Measurements from ENCODE around the gene LNP1. TPM values are rescaled to one million over a fixed set of nuclear protein-coding genes. Genes with fewer than 3 reads are reported as not detected.

Gene LNP1
- total RNA-seq, 1 donor from 2014 or later, result 1.3 TPM

- DNase-seq (ENCODE audit: low spot score in 2 of 2), result no peak
- no peak overlapping the region for H3K27ac ChIP-seq
- H3K9me3 ChIP-seq, result no peaks in the 10 kb centered on the region
- intact Hi-C loops (cut with DNase I), result no loop called here
- H3K36me3 ChIP-seq, result no peaks in the 10 kb centered on the region
- H3K4me1 ChIP-seq, result no peaks in the 10 kb centered on the region
- no peak for TF ChIP-seq CTCF (IDR thresholded peaks at IDR 0.05)
- H3K27me3 ChIP-seq, result no peaks in the 10 kb centered on the region
- H3K4me3 ChIP-seq, result no peak overlapping the region
These were observed 46.7 kb downstream of the LNP1 start for GRCh38 chr3:100448079-100448478.

GRCh38 chr3:100449214-100449613 lies 47.9 kb downstream of the LNP1 start:
- no peak for TF ChIP-seq CTCF (IDR thresholded peaks at IDR 0.05)
- no peaks in the 10 kb centered on the region for H3K27me3 ChIP-seq
- intact Hi-C loops (cut with DNase I), result no loop called here
- no peak overlapping the region for H3K27ac ChIP-seq
- no peaks in the 10 kb centered on the region for H3K4me1 ChIP-seq
- H3K36me3 ChIP-seq, result no peaks in the 10 kb centered on the region
- no peak overlapping the region for H3K4me3 ChIP-seq
- DNase-seq (ENCODE audit: low spot score in 2 of 2), result no peak
- no peaks in the 10 kb centered on the region for H3K9me3 ChIP-seq

- intact Hi-C loops (cut with DNase I), result no loop called here
These were observed 53.3 kb downstream of the LNP1 start for GRCh38 chr3:100454677-100455076.

GRCh38 chr3:100455841-100456550 lies 54.7 kb downstream of the LNP1 start:
- intact Hi-C loops (cut with DNase I), result no loop called here

More at GRCh38 chr3:100454677-100455076, 53.3 kb downstream of the LNP1 start:
- Histone ChIP-seq H3K4me1 (no peaks in the 10 kb centered on the region), H3K9me3 (no peaks in the 10 kb centered on the region), H3K27ac (no peak overlapping the region), H3K27me3 (no peaks in the 10 kb centered on the region), H3K4me3 (no peak overlapping the region), H3K36me3 (no peaks in the 10 kb centered on the region)
- no peak for DNase-seq (ENCODE audit: low spot score in 2 of 2)
- TF ChIP-seq CTCF (IDR thresholded peaks at IDR 0.05), result no peak

GRCh38 chr3:100456745-100457144 lies 55.4 kb downstream of the LNP1 start:
- Histone ChIP-seq H3K36me3 (no peaks in the 10 kb centered on the region), H3K27me3 (no peaks in the 10 kb centered on the region), H3K4me3 (no peak overlapping the region), H3K4me1 (no peaks in the 10 kb centered on the region), H3K9me3 (no peaks in the 10 kb centered on the region), H3K27ac (no peak overlapping the region)
- DNase-seq (ENCODE audit: low spot score in 2 of 2), result no peak
- no peak for TF ChIP-seq CTCF (IDR thresholded peaks at IDR 0.05)
- intact Hi-C loops (cut with DNase I), result no loop called here

More at GRCh38 chr3:100455841-100456550, 54.7 kb downstream of the LNP1 start:
- DNase-seq (ENCODE audit: low spot score in 2 of 2), result no peak
- H3K9me3 ChIP-seq, result no peaks in the 10 kb centered on the region
- no peak overlapping the region for H3K27ac ChIP-seq
- no peaks in the 10 kb centered on the region for H3K4me1 ChIP-seq
- TF ChIP-seq CTCF (IDR thresholded peaks at IDR 0.05), result no peak
- H3K27me3 ChIP-seq, result no peaks in the 10 kb centered on the region
- no peak overlapping the region for H3K4me3 ChIP-seq
- H3K36me3 ChIP-seq, result no peaks in the 10 kb centered on the region
